GM19452 (cell line): ENCODE results near the gene CHAC1.

Experiments
- ATAC-seq: cut with Tn5 transposase; IDR thresholded peaks from one replicate; pipeline ENCODE4 v1.9.1; 2021; ENCODE audit not compliant: unreplicated experiment

CHAC1 gene

DNA sequence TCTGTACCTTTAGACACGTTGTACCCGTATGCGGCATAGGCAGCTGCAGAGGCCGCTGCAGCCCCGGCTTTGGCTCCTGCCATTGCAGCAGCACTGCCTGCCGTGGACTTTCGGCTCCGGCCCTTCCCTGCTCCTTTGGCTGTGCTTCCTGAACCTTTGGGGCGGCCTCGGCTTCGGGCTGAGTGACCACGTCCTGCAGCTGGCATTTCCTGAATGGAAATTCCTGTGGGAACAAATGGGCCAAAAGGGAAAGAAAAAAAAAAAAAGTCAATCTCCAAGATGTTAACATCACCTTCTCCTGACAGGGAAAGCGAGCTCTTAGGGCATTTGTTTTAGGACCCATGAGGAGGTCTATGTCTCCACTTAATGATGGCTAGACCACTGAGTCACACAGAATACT is 29.6 kb downstream of the CHAC1 start:
- ATAC-seq = no peak

DNA sequence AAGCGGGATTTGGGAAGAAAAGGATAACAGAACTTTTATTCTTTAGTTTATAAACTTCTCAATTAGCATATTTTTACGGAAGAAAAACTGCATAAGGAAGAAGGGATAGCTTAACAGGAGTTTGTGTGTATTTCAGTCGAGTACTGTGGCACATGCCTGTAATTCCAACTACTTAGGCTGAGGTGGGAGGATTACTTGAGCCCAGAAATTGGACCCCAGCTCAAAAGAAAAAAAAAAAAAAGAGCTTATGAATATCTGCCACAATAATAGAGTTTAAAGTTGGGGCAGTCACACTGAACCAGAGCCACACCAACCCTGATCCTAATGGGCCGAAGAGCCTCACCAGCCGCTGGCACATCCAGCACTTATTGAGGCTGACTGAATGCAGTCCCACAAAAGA is 31.1 kb downstream of the CHAC1 start:
- ATAC-seq = no peak

DNA sequence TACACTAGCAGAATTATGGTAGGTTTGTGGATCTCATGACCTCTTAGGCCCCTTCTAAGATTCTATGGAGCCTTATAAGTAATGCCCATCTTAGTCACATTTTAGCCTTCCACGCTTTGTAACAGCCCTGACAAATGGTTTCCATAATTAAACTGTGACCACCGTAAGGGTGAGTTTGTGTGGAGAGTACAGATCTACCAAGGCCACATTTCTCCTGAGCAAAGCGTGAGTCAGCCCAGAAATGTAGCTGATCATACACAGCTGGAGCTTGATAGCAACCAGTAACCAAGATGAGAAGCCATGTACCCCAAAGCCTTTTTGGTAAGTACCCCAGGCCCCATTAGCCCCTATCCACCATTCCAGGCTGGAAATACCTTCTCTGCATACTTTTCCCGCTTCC is 31.7 kb downstream of the CHAC1 start:
- ATAC-seq = no peak

DNA sequence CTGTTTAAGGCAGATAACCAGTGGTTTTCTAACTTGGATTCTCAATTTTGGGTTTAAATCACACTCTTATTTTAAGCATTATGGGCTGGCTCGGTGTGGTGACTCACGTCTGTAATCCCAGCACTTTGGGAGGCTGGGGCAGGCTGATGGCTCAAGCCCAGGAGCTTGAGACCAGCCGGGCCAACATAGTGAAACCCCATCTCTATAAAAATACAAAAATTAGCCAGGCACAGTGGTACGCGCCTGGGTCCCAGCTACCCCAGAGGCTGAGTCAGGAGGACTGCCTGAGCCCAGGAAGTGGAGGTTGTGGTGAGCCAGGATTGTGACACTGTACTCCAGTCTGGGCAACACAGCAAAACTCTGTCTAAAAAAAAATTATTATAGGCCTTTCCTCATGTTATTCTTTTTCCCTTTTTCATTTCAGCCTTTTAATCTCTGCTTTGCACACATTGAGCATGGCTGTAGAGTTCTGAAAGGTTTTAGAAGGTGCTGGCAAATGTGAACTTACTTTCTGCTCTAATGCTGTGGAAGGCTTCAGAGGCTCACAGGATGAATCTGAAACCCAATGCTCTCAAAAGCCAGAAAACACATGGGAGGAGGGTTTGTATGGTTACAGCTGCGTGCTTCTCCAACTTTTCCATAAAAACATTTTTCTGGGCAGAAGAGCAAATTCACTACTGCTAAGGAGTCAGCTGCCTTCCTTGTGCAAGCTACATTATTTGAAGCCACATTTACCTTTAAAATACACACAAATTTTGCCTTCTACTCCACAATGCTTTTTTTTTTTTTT is 32.5 kb downstream of the CHAC1 start:
- no peak for ATAC-seq

DNA sequence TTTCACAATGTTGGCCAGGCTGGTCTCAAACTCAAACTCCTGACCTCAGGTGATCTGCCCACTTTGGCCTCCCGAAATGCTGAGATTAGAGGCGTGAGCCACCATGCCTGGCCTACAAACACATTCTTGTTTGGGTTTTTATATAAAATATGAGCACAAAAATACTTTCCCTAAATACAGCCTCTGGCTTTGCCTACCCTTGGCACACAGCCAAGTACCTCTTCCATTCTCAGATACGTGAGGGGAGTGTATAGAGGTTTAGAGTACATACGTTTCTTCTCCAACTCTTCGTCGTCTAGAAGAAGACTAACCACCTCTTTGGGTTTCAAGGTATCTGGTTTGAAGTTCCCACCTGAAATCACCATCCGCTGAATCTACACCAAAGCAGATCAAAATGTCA is 33.5 kb downstream of the CHAC1 start:
- no peak for ATAC-seq

DNA sequence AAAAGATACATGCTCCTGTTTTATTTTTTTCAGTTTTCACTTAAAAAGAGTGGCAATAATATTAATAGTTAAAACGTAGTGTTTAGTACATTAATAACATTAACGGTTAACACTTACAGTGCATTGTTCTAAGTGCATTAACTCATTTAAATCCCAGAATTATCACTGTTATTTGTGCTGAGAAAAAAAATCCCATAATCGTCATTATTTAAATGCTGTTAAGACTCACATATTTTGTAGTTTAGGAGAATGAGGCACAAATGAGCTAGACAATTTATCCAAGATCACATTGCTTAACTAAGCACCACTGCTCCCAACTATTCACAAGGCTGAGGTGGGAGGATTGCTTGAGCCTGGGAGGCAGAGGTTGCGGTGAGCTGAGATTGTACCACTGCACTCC is 34.9 kb downstream of the CHAC1 start:
- no peak for ATAC-seq

DNA sequence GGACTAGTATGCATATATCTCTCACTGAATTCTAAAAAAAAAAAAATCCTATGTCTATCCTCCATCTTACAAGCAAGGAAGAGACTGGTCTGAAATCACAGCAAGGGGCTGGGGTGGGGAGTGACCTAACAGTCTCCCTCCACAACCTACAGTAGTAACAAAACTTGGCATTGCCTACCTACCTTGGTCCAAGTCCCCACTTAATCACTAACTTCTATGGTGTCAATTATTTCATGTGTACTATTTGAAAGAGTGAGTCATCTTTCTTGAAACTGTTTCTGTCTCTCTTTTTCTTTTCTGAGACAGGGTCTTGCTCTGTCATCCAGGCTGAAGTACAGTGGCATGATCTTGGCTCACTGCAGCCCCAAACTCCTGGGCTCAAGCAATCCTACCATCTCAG is 36.8 kb downstream of the CHAC1 start:
- no peak for ATAC-seq

DNA sequence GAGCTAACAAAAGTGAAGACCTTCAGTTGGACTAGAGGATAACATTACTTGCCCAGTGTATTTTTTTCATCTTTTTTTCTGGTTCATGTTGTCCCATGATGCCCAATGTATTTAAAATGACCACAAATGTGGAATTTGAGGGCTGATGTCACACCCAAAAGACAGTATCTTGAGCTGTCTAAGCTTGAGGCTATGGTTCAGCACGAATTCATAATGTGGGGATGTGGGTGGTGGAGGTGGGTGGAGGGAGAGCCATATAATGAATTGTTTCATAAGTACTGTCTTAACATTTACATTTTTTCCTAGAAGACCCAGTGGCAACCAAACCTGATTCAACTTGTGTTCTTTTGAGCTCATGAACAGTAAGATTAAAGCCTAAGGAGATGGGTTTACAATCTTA is 37.5 kb downstream of the CHAC1 start:
- ATAC-seq = no peak

DNA sequence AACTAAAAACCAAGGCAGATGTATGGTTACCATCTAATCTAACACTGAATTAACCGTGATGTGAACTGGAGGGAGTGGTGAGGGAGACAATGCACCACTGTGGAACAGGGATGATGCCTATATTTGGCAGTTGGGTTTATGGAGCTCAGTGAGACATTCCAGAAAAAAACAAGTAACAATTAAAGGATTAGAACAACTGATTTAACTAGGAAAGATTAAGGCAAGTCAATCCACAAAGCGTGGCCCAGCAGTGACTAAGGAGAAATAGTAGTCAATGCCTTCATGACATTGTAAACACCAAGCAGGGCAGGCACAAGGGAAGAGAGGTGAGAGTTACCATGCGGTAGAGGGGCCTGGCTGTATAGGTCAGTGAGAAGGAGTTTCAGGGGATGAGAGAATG is 38.1 kb downstream of the CHAC1 start:
- ATAC-seq = no peak

DNA sequence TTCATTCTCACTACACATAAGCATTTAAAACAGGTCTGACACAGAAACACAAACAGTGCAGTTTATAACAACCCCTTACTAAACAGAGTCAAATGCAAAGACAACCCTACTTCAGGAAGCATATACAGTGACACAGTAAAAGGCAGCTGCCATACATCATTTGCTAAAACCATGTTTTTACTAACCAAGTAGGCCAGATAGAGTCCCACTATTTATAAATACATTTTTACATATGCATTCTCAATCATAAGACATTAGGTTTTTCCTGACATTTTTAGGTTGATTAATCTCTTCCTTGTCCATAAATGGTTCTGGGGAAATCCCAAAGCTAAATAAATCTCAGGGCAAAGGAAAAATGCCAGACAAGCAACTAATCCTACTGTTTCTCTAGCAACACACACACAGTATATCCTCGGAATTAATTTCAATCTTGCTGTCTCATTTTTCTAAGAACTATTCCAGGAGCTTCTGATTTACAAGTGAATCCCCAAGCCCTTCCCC is 39.0 kb downstream of the CHAC1 start:
- no peak for ATAC-seq

DNA sequence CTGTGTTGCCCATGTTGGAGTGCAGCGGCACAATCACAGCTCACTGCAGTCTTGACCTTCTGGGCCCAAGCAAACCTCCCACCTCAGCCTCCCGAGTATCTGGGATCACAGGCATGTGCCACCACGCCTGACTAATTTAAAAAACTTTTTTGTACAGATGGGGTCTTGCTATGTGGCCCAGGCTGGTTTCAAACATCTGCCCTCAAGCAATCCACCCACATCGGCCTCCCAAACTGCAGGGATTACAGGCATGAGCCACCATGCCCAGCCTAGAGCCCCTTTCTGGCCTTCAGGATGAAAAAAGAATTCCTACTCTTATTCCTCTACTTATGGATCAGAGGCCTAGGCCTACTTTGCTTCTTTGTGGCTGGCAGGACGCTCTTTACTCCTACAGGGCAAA is 39.6 kb downstream of the CHAC1 start:
- ATAC-seq = no peak

DNA sequence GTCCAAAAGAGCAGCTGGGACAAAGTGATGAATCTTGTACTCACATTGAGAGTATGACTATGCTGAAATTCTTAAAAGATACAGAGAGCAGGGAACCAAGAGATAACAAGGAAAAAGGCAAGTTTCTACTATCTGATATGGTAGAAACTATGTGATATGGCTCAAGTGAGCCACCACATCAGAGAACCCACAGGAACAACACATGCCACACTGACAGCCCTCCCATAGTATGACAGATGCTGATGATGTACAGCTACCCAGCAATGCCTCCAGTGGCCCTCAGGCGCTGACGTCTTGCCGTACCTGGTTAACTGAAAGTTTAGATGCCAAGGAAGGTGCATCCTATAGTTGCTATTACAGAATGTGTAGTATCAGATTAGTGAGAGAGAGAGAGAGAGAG is 42.4 kb downstream of the CHAC1 start:
- ATAC-seq = no peak

DNA sequence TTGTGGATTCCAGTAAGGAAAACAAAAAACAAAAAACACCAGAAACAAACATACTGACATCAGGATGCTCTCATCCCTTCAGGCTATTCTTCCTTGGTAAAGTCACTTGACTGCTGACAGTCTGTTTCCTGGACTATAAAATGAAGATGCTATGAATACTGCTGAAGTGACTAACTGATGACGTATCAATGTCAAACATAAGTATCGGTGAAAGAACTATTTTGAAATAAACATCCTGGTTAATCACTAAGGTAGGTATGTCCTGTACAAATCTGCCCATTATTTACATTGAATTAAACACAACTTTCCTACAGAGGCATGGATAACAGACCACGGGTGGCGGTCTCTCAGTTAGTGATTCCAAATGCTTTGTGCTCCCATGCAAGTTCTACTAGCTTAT is 45.9 kb downstream of the CHAC1 start:
- no peak for ATAC-seq

DNA sequence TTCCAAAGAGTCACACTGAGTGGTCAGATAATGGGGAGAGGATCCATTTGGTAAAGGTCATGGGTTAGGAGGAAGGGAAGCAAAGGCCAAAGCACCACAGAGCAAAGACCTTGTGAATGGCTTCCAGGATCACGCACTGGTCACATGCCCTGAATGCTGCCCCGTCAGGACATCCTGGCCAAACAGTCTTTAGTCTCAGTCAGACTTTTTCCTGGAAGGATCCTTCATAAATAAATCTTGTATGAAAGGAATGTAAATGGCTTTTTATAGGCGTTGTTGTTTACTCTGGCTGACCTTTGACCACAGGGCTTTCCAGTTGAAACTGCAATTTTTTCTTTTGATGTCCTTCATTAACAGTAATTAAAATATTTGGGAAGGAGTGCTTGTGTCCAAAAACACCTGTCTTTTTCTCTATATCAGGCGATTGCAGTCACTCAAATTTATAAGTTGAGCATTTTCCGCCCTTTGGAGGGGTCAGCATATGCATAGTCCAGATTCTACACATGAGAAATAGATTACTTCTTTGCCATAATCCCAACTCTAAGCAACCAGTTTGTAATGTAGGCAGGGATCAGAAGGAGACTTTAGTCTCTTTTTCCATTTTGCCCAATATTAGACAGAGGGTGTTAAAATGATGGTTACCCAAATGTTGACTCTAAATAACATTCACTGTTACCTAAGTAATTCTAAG is 48.4 kb downstream of the CHAC1 start:
- ATAC-seq = no peak

DNA sequence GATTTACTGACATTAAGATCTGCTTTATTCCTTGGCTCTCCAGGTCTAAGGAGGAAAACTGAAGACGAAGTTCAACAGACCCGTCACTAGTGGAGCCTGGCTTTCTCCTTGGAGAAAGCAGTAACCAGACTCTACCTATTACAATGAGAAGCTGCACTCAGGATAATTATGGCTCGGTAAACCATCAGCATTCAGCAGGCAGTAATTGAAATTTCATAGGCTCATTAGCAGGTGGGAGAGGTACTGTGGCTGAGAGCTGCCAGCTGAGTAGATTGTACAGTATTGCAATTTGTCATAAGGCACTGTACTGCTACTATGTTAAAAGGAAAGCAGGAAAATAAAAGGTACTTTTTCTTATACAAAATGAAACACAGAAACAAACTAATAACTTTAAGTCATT is 51.2 kb downstream of the CHAC1 start:
- ATAC-seq = no peak
